GM21737 (cell line): ENCODE results near the gene DLST.

Experiments used
- ATAC-seq: cut with Tn5 transposase; IDR thresholded peaks from one replicate; pipeline ENCODE4 v1.9.1; 2021; ENCODE audit warnings: mild to moderate bottlenecking, moderate library complexity; ENCODE audit not compliant: unreplicated experiment

DLST gene

DNA sequence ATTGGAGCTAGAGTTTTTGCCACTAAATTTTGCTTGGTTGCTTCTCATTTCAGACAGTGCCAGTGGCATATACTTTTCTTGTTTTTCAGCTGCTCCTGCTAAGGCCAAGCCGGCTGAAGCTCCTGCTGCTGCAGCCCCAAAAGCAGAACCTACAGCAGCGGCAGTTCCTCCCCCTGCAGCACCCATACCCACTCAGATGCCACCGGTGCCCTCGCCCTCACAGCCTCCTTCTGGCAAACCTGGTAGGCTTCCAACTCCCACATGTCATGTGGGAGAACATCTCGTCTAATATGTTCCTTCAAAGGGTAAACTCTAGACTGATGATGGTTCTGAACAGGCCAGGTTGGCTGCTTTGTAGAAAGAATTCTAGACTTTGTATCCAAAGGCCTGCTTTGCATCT lies 11.0 kb downstream of the DLST start:
- ATAC-seq = no peak

- peak; percentile 51 for ATAC-seq
Measured at GRCh38 chr14:74893614-74894091, 11.9 kb downstream of the DLST start.

DNA sequence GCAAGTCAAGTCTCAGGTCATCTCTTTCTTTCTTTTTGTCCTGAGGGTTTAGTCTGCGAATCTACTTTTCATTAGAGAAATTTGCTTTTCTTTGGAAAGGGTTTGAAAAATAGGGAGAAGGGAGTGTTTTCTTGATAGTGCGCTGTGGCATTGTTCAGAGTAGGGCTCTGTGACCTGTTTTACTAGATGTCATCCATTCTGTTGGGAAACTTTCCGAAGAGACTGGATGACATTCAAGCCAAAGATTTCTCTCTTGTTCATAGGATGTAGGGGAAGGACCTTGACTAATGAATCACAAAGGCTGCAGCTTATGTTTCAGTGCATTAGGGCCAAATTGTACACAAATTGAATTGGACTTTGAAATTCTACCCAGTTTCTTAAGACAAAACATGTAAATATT lies 14.7 kb downstream of the DLST start:
- no peak for ATAC-seq

GRCh38 chr14:74897642-74898041 lies 15.9 kb downstream of the DLST start:
- ATAC-seq = no peak

GRCh38 chr14:74898083-74898482 lies 16.4 kb downstream of the DLST start:
- no peak for ATAC-seq

DNA sequence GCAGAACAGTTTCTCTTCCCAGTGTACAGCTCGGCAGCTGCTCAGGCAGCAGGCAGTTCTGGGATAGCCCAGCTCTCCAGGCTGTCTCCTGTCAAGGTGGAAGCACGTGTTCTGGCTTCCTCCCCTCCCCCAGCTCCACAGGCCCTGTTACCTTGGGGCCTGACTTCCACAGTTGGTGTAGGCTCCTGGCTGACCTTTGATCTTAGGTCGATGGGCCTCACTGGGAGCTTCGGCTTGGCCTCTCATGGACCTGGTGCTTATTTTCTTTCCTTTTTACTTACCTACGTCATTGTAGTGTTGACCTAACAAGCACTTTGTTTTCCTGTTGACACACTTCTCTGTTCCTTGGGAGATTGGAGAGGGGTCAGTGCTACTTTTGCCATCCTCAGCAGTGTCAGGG lies 17.0 kb downstream of the DLST start:
- no peak for ATAC-seq

- no peak for ATAC-seq
Measured at GRCh38 chr14:74902941-74903705, 21.4 kb downstream of the DLST start.

DNA sequence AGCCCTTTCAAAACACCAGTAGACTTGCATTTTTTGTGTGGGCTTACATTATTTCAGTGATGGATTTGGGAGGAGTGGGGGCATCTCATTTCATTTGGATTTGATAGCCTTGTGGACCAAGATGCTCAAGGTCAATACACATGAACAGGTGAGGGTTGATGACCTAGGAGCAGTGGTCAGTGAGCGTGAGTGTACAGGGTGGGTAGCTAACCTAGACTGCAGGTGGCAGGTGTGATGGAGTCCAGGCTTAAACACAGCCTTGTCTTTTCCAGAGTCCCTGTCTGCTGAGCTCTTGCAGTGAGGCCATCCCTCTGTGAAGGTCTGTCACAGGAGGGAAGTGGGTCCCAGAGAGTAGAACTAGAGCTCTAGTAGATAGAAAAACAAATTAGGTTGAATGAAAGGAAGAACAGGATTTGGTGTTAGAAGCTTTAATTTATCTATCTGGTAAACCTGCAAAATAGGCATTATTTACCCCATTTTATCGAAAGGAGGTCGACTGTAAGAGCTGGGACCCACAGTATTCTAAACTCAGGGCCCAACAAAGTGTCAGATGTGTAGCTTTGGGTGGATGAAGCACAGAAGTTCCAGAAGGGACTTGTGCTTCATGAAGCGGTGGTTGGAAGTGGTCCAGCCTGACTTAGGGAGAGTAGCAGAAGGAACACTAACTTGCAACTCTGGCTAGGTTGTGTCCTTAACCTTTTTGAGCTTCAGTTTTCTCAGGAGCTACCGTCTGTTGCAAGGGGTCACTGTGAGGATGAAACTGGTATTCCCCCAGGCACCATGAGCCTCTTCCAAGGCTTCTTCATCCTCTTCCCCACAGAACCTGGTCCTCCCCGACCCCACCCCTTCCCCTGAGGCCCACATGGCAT lies 23.2 kb downstream of the DLST start:
- no peak for ATAC-seq

- no peak for ATAC-seq
Measured at GRCh38 chr14:74905595-74906142, 24.0 kb downstream of the DLST start.

DNA sequence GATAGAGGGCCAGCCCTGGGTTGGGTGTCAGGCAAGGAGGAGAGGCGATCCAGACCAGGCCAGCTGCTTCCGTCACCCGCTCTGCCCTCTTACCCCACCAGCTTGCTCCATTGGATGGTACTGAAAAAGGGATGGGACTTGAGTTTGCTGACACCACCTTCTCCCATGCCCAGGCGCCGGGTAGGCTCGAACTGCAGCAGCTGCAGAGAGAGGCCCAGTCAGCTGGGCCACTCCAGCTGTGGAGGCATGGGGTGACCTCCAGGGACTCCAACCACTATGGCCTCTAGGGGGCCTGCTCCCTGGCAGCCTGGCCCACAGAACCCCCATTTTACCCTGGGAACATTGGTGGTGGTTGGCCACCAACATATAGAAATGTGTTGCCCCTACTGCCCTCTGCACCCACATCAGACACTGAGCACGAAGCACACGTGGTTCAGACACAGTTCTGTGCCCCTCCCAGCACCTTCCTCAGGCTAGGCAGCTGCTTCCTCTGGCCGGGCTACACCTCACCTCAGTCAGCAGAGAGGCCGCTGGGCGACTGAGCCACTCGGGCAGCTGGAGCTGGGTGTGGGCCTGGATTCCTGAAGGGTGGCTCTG lies 25.3 kb downstream of the DLST start:
- ATAC-seq = no peak

GRCh38 chr14:74907744-74908143 lies 26.0 kb downstream of the DLST start:
- ATAC-seq = no peak

DNA sequence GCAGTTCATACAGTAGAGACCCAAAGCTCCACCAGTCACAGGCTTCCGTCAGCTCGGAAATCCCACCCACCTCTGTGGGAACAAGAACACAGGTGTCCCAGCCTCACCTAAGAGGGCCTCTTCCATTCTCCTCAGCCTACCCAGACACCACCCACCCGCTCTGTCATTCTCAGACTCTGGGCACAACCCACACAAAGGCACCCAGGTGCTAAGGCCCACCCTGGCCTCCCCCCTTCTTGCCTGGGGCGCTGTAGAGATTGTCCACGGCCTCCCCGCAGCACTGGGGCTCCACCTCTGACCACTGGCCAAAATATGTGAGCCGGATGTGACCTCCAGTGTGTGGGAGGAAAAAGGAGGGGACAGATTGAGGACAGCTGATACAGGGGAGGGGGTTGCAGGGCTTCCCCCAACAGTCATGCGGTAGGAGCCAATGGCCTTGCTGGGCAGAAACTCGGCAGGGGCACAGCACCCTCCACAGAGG lies 27.2 kb downstream of the DLST start:
- ATAC-seq = no peak

DNA sequence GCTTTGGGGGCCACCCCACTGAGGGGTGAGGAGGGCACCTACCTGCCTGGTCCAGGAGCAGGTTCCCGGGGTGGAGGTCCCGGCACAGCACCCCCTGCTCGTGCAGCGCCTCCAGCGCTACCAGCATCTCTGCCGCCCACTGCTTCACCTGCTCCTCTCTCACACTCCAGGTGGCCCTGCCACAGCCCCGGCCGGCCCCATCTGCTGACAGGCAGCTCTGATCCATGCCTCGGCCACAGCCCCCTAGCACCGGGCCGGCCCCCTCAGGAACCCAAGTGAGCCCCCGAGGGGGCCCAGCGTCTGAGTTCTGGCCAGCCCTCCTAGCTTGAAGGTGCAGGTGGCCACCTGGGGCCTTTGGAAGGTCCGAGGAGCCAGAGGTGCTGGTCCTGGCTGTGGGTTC lies 27.8 kb downstream of the DLST start:
- no peak for ATAC-seq

GRCh38 chr14:74909911-74910310 lies 28.2 kb downstream of the DLST start:
- no peak for ATAC-seq

GRCh38 chr14:74910556-74910955 lies 28.8 kb downstream of the DLST start:
- no peak for ATAC-seq

- ATAC-seq = no peak
Measured at GRCh38 chr14:74911221-74911620, 29.5 kb downstream of the DLST start.

DNA sequence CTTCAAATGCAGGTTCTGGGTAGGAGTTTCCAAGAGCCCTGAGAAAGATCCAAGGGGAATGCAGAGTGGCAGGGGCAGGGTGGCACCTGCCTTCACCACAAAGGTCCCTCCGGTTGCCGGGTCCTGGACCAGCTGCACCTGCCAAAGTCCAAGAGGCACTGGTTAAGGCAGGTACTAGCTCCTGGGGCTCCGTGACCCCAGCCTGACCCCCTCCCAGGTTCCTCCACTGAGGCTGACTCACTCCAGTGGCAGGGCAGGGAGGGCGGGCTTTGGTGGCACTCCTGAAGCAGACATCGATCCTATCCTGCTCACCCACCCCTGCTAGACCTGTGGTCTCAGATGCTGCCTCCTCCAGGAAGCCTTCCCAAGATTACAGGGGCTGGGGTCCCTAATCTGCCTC lies 30.0 kb downstream of the DLST start:
- ATAC-seq = no peak

DNA sequence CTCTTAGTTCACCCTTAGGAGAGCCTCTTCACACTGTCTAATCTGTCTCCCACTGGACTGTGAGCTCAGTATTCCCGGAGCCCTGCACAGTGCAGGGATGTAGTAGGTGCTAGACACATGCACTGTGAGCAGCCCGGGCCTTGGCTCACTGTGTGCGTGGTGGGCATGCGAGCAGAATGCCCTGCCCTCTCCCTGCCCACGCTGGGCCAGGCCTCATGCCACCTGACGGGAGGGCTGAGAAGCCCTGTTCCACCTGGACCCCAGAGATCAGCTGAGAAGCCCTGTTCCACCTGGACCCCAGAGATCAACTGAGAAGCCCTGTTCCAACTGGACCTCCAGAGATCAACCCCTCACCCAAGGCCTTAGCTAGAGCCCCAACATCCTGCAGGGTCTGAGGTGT lies 30.4 kb downstream of the DLST start:
- no peak for ATAC-seq

- no peak for ATAC-seq
Measured at GRCh38 chr14:74912801-74913200, 31.1 kb downstream of the DLST start.

DNA sequence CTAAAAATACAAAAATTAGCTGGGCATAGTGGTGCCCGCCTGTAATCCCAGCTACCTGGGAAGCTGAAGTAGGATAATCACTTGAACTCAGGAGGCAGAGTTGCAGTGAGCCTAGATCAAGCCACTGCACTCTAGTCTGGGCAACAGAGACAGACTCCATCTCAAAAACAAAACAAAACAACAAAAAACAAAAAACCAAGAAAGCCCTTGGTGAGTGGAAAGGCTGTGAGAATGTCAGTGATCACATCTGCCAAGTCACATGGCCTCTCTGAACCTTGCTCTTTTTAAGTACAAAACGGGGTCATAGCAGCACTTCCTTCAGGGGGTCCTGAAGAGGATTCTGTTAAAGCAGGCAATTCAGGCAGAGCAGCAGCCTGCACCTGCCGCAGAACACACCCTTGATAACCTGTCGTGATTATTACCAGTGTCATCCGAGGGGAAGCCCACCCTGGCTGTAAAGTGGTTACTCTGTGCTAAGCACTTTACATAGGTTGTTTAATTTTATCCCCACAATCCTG lies 31.7 kb downstream of the DLST start:
- ATAC-seq = no peak

DNA sequence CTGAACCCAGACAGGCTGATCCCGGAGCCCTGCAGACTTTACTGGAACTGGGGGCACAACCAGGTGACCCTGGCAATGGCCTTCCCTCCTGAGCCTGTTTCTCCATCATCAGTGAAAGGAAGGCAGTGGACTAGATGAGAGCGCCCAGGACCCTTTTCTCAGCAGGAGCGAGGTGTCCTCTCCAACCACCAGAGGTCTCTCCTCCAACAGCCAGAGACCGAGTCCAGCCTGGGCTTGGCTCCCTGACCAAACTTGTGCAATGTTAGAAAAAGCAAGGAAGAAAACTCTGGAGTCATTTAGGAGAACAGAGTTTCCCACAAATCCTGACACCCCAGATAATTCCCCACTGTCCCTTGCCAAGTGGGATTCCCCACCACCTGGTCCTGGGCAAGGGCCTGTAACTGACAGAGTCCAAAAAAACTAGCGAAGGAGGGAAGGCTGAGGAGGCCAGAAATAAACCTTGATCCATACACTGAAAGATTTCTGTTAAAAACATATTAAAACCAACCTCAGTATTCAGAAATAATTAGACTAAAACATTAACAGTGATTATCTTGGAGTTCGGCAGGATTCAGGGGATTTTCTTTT lies 32.4 kb downstream of the DLST start:
- no peak for ATAC-seq
